HG03103 (cell line): ENCODE results near the gene MDP1.

ENCODE experiments used
- ATAC-seq: cut with Tn5 transposase; IDR thresholded peaks from one replicate; pipeline ENCODE4 v1.9.1; 2021; ENCODE audit warnings: low read depth; ENCODE audit not compliant: unreplicated experiment

Gene MDP1

DNA sequence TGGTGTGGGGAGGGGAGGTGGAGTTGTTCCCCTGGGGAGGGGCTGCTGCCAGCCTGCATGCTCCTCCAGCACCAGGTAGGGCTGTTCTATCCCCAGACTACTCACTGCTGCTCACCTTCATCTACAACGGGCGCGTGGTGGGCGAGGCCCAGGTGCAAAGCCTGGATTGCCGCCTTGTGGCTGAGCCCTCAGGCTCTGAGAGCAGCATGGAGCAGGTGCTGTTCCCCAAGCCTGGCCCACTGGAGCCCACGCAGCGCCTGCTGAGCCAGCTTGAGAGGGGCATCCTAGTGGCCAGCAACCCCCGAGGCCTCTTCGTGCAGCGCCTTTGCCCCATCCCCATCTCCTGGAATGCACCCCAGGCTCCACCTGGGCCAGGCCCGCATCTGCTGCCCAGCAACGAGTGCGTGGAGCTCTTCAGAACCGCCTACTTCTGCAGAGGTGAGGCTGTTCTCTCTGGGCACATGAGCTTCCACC lies 51.3 kb downstream of the MDP1 start:
- no peak for ATAC-seq
